Effector memory CD8-positive, alpha-beta T cell (primary cell): Measurements from ENCODE around the gene SLC25A25.

ENCODE experiments used
- ATAC-seq: fragments of 150-1000 bp; cut with Tn5 transposase; replicated peaks from 2 replicates; pipeline ENCODE4 v1.10.0; 2021; ENCODE audit warnings: mild to moderate bottlenecking, moderate library complexity
- DNase-seq, 3 experiments: peaks; one replicate each; pipeline ENCODE4 v3.0.0; 2021
- H3K27ac Mint-ChIP-seq, 2 donors: one replicate each; pipeline ENCODE4 v1.8.0; 2022; ENCODE audit warnings: mild to moderate bottlenecking in 2 of 2, mixed read lengths in 2 of 2, moderate library complexity in 2 of 2
- H3K27me3 Mint-ChIP-seq, 2 donors: one replicate each; pipeline ENCODE4 v1.8.0; 2022; ENCODE audit warnings: mixed read lengths in 2 of 2
- H3K36me3 Mint-ChIP-seq: one replicate; pipeline ENCODE4 v1.8.0; 2022; ENCODE audit warnings: mild to moderate bottlenecking, moderate library complexity, mixed read lengths; ENCODE audit not compliant: insufficient read depth
- H3K4me1 Mint-ChIP-seq, 2 donors: one replicate each; pipeline ENCODE4 v1.8.0; 2022; ENCODE audit warnings: low read depth in 2 of 2, mixed read lengths in 2 of 2
- H3K4me3 Mint-ChIP-seq, 2 donors: one replicate each; pipeline ENCODE4 v1.8.0; 2022; ENCODE audit warnings: mild to moderate bottlenecking in 2 of 2, mixed read lengths in 2 of 2, moderate library complexity in 2 of 2
- H3K9me3 Mint-ChIP-seq, 2 donors: one replicate each; pipeline ENCODE4 v1.8.0; 2022; ENCODE audit warnings: mixed read lengths in 2 of 2

Gene SLC25A25

DNA sequence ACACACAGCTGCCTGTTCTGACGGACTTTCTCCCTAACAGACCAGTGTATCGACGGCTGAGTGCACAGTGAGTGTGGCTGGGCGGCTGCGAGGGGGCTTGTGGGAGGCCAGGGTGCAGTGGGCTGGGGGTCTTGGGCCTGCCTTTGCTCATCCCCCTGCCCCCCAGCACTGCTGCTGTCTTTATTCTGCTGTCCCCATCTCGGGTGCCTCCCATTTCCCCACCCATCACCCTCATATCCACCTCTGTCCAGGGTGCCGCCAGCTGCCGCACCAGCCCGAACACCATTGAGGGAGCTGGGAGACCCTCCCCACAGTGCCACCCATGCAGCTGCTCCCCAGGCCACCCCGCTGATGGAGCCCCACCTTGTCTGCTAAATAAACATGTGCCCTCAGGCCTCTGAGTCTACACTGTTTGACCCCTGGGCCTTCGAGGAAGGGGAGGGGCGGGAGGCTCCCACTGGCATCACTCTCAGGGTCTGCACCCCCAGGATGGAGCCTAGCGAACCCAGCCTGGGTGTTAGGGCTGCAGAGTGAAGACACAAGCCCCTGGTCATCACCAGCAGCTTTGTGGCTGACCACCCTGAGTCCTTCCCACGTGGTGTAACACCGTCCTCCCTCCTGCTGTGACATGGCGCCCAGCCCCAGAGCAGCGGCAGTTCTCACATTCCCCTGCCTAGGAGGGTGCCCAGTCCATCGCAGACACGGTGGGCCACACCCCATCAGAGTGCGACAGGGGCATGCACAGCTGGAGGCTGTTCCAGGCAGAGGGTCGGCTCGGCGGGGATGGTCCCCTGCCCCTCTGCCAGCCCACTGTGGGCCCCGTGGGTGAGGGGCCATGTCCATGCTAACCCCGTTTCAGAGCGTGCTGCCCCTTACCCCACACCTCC, 85.3 kb downstream of the SLC25A25 start:
- DNase-seq, result no peak
- H3K27ac Mint-ChIP-seq, result no peak overlapping the region

DNA sequence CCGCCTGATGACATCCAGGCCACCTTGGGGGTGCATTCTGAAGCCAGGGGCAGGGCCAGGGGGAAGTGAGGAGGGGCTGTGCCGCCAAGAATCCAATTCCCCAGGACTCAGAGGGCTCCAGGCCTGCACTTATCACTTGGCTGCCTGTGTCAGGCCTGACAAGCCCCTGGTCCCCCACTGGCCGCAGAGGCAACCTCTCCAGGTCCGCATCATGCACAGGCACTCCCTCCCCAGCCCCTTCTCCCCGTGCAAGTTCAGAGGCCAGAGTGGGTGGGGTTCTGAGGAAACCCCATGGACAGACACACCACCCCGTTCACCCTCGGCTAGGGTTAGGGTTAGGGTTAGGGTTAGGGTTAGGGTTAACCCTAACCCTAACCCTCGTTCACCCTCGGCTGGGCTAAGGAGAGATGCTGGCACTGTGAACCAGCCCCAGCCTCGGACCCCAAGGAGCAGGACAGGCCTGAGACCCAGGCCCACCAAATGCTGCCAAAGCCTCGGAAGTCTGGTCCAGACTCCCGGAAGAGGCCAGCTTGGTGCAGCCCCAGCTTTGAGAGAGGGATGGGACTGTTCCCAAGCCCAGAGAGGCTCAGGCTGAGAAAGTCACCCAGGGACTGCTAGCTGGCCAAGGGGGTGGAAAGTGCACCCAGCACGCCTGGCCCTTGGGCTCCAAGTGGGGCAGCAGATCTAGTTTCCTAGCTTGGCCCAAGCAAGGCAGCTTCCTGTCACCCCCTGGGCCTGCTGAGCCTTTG, 86.1 kb downstream of the SLC25A25 start:
- Mint-ChIP-seq H3K4me3 (no peak overlapping the region), H3K4me1 (peaks cover 5 to 6% of the 10 kb centered on the region in 2 donors), H3K36me3 (peaks cover under 1% of the 10 kb centered on the region), H3K9me3 (no peaks in the 10 kb centered on the region), H3K27ac (no peak overlapping the region), H3K27me3 (no peaks in the 10 kb centered on the region)
- no peak for ATAC-seq
- DNase-seq, result no peak

More for the DNA sequence above, 85.3 kb downstream of the SLC25A25 start:
- peaks cover 4 to 6% of the 10 kb centered on the region in 2 donors for H3K4me1 Mint-ChIP-seq
- no peaks in the 10 kb centered on the region for H3K36me3 Mint-ChIP-seq
- H3K9me3 Mint-ChIP-seq, result no peaks in the 10 kb centered on the region
- no peak for ATAC-seq
- no peak overlapping the region for H3K4me3 Mint-ChIP-seq
- H3K27me3 Mint-ChIP-seq, result no peaks in the 10 kb centered on the region

DNA sequence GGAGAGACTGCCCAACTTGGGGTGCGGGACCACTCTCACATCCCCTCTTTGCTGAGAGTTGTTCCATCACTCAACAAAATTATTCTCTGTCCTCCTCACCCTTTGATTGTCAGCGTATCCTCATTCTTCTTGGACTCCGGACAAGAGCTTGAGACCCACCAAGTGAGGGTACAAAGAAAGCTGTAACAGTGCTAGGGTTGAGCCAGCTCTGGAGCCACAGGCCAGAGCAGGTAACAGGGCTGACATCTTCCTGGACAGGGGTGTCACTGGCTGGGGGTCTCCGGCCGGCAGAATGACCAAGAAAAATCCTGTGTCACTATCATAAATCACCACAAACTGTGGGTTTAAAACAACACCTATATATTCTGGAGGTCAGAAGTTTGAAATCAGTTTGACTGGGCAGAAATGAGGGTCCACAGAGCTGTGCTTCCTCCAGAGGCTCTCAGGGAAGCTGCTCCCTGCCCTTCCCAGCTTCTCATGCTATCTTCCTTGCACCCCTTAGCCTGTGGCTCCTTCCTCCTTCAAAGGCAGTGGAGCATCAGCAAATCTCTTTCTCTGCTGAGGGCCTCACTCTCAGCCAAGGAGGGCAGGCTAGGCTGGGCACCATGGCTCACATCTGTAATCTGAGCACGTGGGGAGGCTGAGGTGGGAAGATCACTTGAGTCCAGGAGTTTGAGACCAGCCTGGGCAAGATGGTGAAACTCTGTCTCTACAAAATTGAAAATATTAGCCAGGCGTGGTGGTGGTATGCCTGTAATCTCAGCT, 87.9 kb downstream of the SLC25A25 start:
- ATAC-seq (no peak), DNase-seq (no peak)
- Mint-ChIP-seq H3K27ac (peak overlapping the region in 1 of 2 donors; percentile 51), H3K4me3 (no peak overlapping the region), H3K4me1 (peaks cover 4 to 5% of the 10 kb centered on the region in 2 donors), H3K36me3 (peaks cover 10% of the 10 kb centered on the region), H3K9me3 (no peaks in the 10 kb centered on the region), H3K27me3 (no peaks in the 10 kb centered on the region)
